Activated T-helper 1 cell treated with anti-CD3 and anti-CD28 coated beads, Interleukin-12 subunit alpha, Interleukin-12 subunit beta, Interleukin-2, Interleukin-4 antibody, amounts not matched to agents 30 ng/mL and 10 ng/mL and 1 ng/mL, durations not matched to agents 14 hours and 24 hours and 36 hours (primary cell): ENCODE results near the gene CADPS. TPM values are rescaled to one million over a fixed set of nuclear protein-coding genes. Genes with fewer than 3 reads are reported as not detected.

Experiments
- DNase-seq: peaks from one replicate; pipeline ENCODE4 v3.0.0; 2021; ENCODE audit warnings: low spot score
- H3K27ac Mint-ChIP-seq: one replicate; pipeline ENCODE4 v1.8.0; 2021; ENCODE audit warnings: mild to moderate bottlenecking, mixed read lengths
- H3K27me3 Mint-ChIP-seq: one replicate; pipeline ENCODE4 v1.8.0; 2022; ENCODE audit warnings: mild to moderate bottlenecking, moderate library complexity, mixed read lengths; ENCODE audit not compliant: insufficient read depth
- H3K36me3 Mint-ChIP-seq: one replicate; pipeline ENCODE4 v1.8.0; 2021; ENCODE audit warnings: low read depth, mixed read lengths
- H3K4me1 Mint-ChIP-seq: one replicate; pipeline ENCODE4 v1.8.0; 2021; ENCODE audit warnings: low read depth, mixed read lengths
- H3K4me3 Mint-ChIP-seq: one replicate; pipeline ENCODE4 v1.8.0; 2021; ENCODE audit warnings: mild to moderate bottlenecking, moderate library complexity, mixed read lengths
- H3K9me3 Mint-ChIP-seq: one replicate; pipeline ENCODE4 v1.8.0; 2021; ENCODE audit warnings: mixed read lengths
- intact Hi-C: fragments of 100-400 bp; cut with micrococcal nuclease; formaldehyde crosslinking; loops from one replicate; pipeline ENCODE4 v1.15.1; 2024
- total RNA-seq: library from RNA; stranded (reverse); gene quantifications from 2 replicates; pipeline ENCODE4 v1.2.3, GENCODE V29; 2022

The CADPS gene
- total RNA-seq, 1 donor from 2014 or later = not detected

GRCh38 chr3:62567097-62568021 is 307.9 kb downstream of the CADPS start:
- Mint-ChIP-seq H3K27me3 (peaks cover 2% of the 10 kb centered on the region), H3K9me3 (no peaks in the 10 kb centered on the region), H3K4me1 (no peaks in the 10 kb centered on the region), H3K36me3 (no peaks in the 10 kb centered on the region), H3K27ac (no peak overlapping the region), H3K4me3 (no peak overlapping the region)
- intact Hi-C loops = no loop called here
- DNase-seq = no peak

- intact Hi-C loops = no loop called here
- no peaks in the 10 kb centered on the region for H3K36me3 Mint-ChIP-seq
- H3K4me3 Mint-ChIP-seq = no peak overlapping the region
- H3K27me3 Mint-ChIP-seq = peaks cover 2% of the 10 kb centered on the region
- H3K9me3 Mint-ChIP-seq = no peaks in the 10 kb centered on the region
- no peak overlapping the region for H3K27ac Mint-ChIP-seq
- no peak for DNase-seq
- H3K4me1 Mint-ChIP-seq = no peaks in the 10 kb centered on the region
Observed at GRCh38 chr3:62566022-62566557, 309.1 kb downstream of the CADPS start.

GRCh38 chr3:62562596-62562995 is 312.6 kb downstream of the CADPS start:
- Mint-ChIP-seq H3K27ac (no peak overlapping the region), H3K9me3 (no peaks in the 10 kb centered on the region)

GRCh38 chr3:62562017-62562416 is 313.2 kb downstream of the CADPS start:
- no peak overlapping the region for H3K27ac Mint-ChIP-seq
- H3K4me1 Mint-ChIP-seq = no peaks in the 10 kb centered on the region
- no peak for DNase-seq
- intact Hi-C loops = no loop called here
- H3K27me3 Mint-ChIP-seq = no peaks in the 10 kb centered on the region
- H3K4me3 Mint-ChIP-seq = no peak overlapping the region
- no peaks in the 10 kb centered on the region for H3K36me3 Mint-ChIP-seq
- no peaks in the 10 kb centered on the region for H3K9me3 Mint-ChIP-seq

More at GRCh38 chr3:62562596-62562995, 312.6 kb downstream of the CADPS start:
- DNase-seq = no peak
- no peak overlapping the region for H3K4me3 Mint-ChIP-seq
- H3K4me1 Mint-ChIP-seq = no peaks in the 10 kb centered on the region
- no peaks in the 10 kb centered on the region for H3K27me3 Mint-ChIP-seq
- no peaks in the 10 kb centered on the region for H3K36me3 Mint-ChIP-seq
- intact Hi-C loops = no loop called here

GRCh38 chr3:62559831-62560445 is 315.3 kb downstream of the CADPS start:
- H3K4me1 Mint-ChIP-seq = no peaks in the 10 kb centered on the region

GRCh38 chr3:62558549-62559112 is 316.6 kb downstream of the CADPS start:
- no peak overlapping the region for H3K4me3 Mint-ChIP-seq
- no peak for DNase-seq
- H3K27ac Mint-ChIP-seq = no peak overlapping the region
- H3K4me1 Mint-ChIP-seq = no peaks in the 10 kb centered on the region
- intact Hi-C loops = no loop called here
- H3K27me3 Mint-ChIP-seq = no peaks in the 10 kb centered on the region
- H3K9me3 Mint-ChIP-seq = no peaks in the 10 kb centered on the region
- no peaks in the 10 kb centered on the region for H3K36me3 Mint-ChIP-seq

More at GRCh38 chr3:62559831-62560445, 315.3 kb downstream of the CADPS start:
- H3K9me3 Mint-ChIP-seq = no peaks in the 10 kb centered on the region
- no peak overlapping the region for H3K27ac Mint-ChIP-seq
- intact Hi-C loops = loop anchor here (2.0 kb wide), 1 partner anchor 227 kb away; no protein-coding TSS in a partner anchor
- no peak overlapping the region for H3K4me3 Mint-ChIP-seq
- DNase-seq = no peak
- H3K36me3 Mint-ChIP-seq = no peaks in the 10 kb centered on the region
- H3K27me3 Mint-ChIP-seq = no peaks in the 10 kb centered on the region

- no peaks in the 10 kb centered on the region for H3K36me3 Mint-ChIP-seq
- H3K9me3 Mint-ChIP-seq = no peaks in the 10 kb centered on the region
- no peaks in the 10 kb centered on the region for H3K27me3 Mint-ChIP-seq
- no peaks in the 10 kb centered on the region for H3K4me1 Mint-ChIP-seq
- H3K4me3 Mint-ChIP-seq = no peak overlapping the region
- intact Hi-C loops = no loop called here
- H3K27ac Mint-ChIP-seq = no peak overlapping the region
- no peak for DNase-seq
Observed at GRCh38 chr3:62557983-62558382, 317.2 kb downstream of the CADPS start.

- H3K36me3 Mint-ChIP-seq = no peaks in the 10 kb centered on the region
- H3K9me3 Mint-ChIP-seq = no peaks in the 10 kb centered on the region
- intact Hi-C loops = no loop called here
- no peak overlapping the region for H3K4me3 Mint-ChIP-seq
- no peaks in the 10 kb centered on the region for H3K27me3 Mint-ChIP-seq
- no peak for DNase-seq
- H3K27ac Mint-ChIP-seq = no peak overlapping the region
- H3K4me1 Mint-ChIP-seq = no peaks in the 10 kb centered on the region
Observed at GRCh38 chr3:62557450-62557849, 317.8 kb downstream of the CADPS start.

GRCh38 chr3:62556121-62556815 is 318.9 kb downstream of the CADPS start:
- H3K27me3 Mint-ChIP-seq = peaks cover under 1% of the 10 kb centered on the region
- DNase-seq = no peak
- intact Hi-C loops = no loop called here
- no peaks in the 10 kb centered on the region for H3K36me3 Mint-ChIP-seq
- no peak overlapping the region for H3K4me3 Mint-ChIP-seq
- no peaks in the 10 kb centered on the region for H3K4me1 Mint-ChIP-seq
- no peaks in the 10 kb centered on the region for H3K9me3 Mint-ChIP-seq
- no peak overlapping the region for H3K27ac Mint-ChIP-seq

- Mint-ChIP-seq H3K27me3 (peaks cover 1% of the 10 kb centered on the region), H3K36me3 (no peaks in the 10 kb centered on the region), H3K4me1 (no peaks in the 10 kb centered on the region), H3K4me3 (no peak overlapping the region), H3K27ac (no peak overlapping the region), H3K9me3 (no peaks in the 10 kb centered on the region)
- intact Hi-C loops = no loop called here
- no peak for DNase-seq
Observed at GRCh38 chr3:62554264-62554799, 320.9 kb downstream of the CADPS start.

GRCh38 chr3:62553811-62554210 is 321.4 kb downstream of the CADPS start:
- H3K36me3 Mint-ChIP-seq = no peaks in the 10 kb centered on the region
- H3K27ac Mint-ChIP-seq = no peak overlapping the region
- no peaks in the 10 kb centered on the region for H3K9me3 Mint-ChIP-seq
- DNase-seq = no peak
- no peaks in the 10 kb centered on the region for H3K4me1 Mint-ChIP-seq
- H3K27me3 Mint-ChIP-seq = peaks cover 1% of the 10 kb centered on the region
- intact Hi-C loops = no loop called here
- H3K4me3 Mint-ChIP-seq = no peak overlapping the region

GRCh38 chr3:62551556-62551955 is 323.7 kb downstream of the CADPS start:
- Mint-ChIP-seq H3K4me3 (no peak overlapping the region), H3K4me1 (no peaks in the 10 kb centered on the region), H3K27ac (no peak overlapping the region), H3K27me3 (peaks cover 1% of the 10 kb centered on the region), H3K36me3 (no peaks in the 10 kb centered on the region), H3K9me3 (no peaks in the 10 kb centered on the region)
- DNase-seq = no peak
- intact Hi-C loops = no loop called here
